Smooth muscle cell of the pulmonary artery (primary cell): ENCODE data around the gene MAGEC2. TPM values are rescaled to one million over a fixed set of nuclear protein-coding genes. Genes with fewer than 3 reads are reported as not detected.

ENCODE experiments used
- total RNA-seq: library from RNA; depleted of rRNA; stranded (reverse); fragments of >200 nt; gene quantifications from 2 replicates; pipeline ENCODE4 v1.2.3, GENCODE V29; 2014

The MAGEC2 gene, protein sequence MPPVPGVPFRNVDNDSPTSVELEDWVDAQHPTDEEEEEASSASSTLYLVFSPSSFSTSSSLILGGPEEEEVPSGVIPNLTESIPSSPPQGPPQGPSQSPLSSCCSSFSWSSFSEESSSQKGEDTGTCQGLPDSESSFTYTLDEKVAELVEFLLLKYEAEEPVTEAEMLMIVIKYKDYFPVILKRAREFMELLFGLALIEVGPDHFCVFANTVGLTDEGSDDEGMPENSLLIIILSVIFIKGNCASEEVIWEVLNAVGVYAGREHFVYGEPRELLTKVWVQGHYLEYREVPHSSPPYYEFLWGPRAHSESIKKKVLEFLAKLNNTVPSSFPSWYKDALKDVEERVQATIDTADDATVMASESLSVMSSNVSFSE
- not detected in 2 replicates for total RNA-seq

DNA sequence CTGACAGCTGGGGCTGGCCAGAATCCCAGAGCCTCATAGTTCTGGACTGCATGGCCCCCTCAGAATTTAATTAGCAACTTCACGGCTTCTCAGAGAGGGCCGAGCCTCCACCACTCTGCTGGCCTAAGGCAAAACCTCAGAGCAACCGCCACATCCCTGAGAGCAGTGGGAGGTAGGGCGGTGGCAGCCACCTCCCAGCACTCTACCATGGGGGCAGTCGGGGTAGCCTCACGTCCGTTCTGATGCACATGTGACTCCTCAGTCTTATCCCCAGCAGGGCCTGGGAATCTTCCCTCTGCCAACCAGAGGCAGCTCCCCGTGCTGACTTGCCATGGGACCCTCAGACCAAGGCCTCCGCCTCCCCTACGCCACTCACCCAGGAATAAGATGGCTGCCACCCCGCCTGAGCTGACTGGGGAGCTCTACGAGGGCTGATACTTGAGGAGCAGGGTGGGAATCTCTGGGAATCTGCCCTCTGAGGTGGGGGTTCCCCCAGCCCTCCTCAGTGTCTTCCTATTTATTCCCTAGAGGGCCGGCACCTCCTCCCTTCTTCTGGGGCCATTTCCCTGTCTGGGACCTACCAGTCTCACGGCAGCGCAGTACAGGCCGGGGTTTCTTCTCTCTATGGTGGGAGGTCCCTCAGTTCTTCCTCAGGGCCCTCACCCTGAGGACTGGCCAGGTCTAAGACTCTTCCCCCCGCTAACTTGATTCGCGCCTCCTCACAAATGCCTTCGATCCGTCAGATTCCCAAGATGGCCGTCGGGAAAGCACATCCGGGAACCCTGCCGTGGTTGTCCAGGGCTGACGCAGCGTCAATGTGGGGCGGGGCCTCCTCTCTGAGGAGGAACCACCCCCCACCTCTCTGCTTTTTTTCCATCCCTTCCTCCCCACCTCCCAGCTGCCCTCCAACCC is at the start of gene MAGEC2:
Gene MAGEC2, minus strand, starts transcription at position 769 of the 912 bp plus-strand sequence. CDS start 1,303 bp downstream, outside the sequence.

